GM06990 (cell line): Measurements from ENCODE around the gene PER3.
A peak's percentile ranks its signal among the peaks of the same experiment; 100 is the strongest.

Experiments
- DNase-seq: peaks from one replicate; pipeline ENCODE4 v3.0.0-alpha.2; 2011; ENCODE audit not compliant: insufficient read length; ENCODE audit errors: extremely low read depth
- H3K27me3 ChIP-seq: replicated peaks from 2 replicates; pipeline ENCODE4 v1.6.0; 2011; ENCODE audit warnings: low read length; ENCODE audit not compliant: control insufficient read depth, insufficient read depth
- H3K36me3 ChIP-seq: 2 replicates; pipeline ENCODE4 v1.5.1; 2011; ENCODE audit warnings: low read length; ENCODE audit not compliant: control insufficient read depth, insufficient read depth
- H3K4me3 ChIP-seq: replicated peaks from 2 replicates; pipeline ENCODE4 v1.5.1; 2011; ENCODE audit warnings: low read depth, mild to moderate bottlenecking, control low read depth, low read length
- CTCF ChIP-seq: IDR thresholded peaks from 2 replicates; pipeline ENCODE4 v1.5.1; 2011; ENCODE audit warnings: low read length, control low read depth, mild to moderate bottlenecking, inconsistent platforms; ENCODE audit not compliant: insufficient read depth, poor library complexity, severe bottlenecking

PER3 gene

GRCh38 chr1:7747605-7748004 is 36.5 kb upstream of the PER3 start:
- H3K36me3 ChIP-seq, result no peaks in the 10 kb centered on the region
- no peak overlapping the region for H3K4me3 ChIP-seq
- no peaks in the 10 kb centered on the region for H3K27me3 ChIP-seq
- no peak for DNase-seq
- no peak for TF ChIP-seq CTCF

DNA sequence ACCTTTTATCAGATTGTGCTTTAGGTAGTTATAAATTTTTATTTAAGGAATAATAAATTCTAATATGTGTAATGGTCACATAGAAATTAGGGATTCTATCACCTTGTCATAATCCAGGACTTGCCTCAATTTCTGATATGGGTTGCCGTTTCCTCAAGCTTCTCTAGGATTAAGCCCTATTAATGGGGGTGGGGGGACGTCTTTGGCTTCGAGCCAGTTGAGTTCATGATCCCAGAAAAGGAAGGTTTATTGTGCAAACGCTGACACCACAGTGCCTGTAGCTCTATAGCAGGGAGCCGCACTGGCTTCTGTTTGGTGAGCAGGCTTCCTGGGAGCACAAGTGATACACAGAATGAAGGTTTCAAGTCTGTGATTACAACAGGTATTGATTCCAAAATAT is 35.0 kb upstream of the PER3 start:
- no peak for TF ChIP-seq CTCF
- no peak for DNase-seq
- no peaks in the 10 kb centered on the region for H3K27me3 ChIP-seq
- H3K4me3 ChIP-seq, result no peak overlapping the region
- H3K36me3 ChIP-seq, result no peaks in the 10 kb centered on the region

- Histone ChIP-seq H3K4me3 (no peak overlapping the region), H3K27me3 (no peaks in the 10 kb centered on the region), H3K36me3 (no peaks in the 10 kb centered on the region)
- no peak for TF ChIP-seq CTCF
- no peak for DNase-seq
Observed at GRCh38 chr1:7751174-7751573, 32.9 kb upstream of the PER3 start.

GRCh38 chr1:7752512-7753417 is 31.3 kb upstream of the PER3 start:
- DNase-seq, result no peak
- Histone ChIP-seq H3K4me3 (no peak overlapping the region), H3K36me3 (no peaks in the 10 kb centered on the region), H3K27me3 (no peaks in the 10 kb centered on the region)
- TF ChIP-seq CTCF, result peak; percentile 66

GRCh38 chr1:7753641-7754040 is 30.4 kb upstream of the PER3 start:
- no peak for DNase-seq
- no peaks in the 10 kb centered on the region for H3K27me3 ChIP-seq
- H3K4me3 ChIP-seq, result no peak overlapping the region
- TF ChIP-seq CTCF, result no peak
- H3K36me3 ChIP-seq, result no peaks in the 10 kb centered on the region

GRCh38 chr1:7754234-7754633 is 29.9 kb upstream of the PER3 start:
- Histone ChIP-seq H3K36me3 (no peaks in the 10 kb centered on the region), H3K27me3 (no peaks in the 10 kb centered on the region), H3K4me3 (no peak overlapping the region)
- TF ChIP-seq CTCF, result no peak
- no peak for DNase-seq
